ENCODE measurements around the gene ITPR2.
"Not testable (repeated sequence)": the region's sequence is repeated elsewhere in the genome, so short reads cannot be mapped to it uniquely, and the experiment has no call there.

The ITPR2 gene

DNA sequence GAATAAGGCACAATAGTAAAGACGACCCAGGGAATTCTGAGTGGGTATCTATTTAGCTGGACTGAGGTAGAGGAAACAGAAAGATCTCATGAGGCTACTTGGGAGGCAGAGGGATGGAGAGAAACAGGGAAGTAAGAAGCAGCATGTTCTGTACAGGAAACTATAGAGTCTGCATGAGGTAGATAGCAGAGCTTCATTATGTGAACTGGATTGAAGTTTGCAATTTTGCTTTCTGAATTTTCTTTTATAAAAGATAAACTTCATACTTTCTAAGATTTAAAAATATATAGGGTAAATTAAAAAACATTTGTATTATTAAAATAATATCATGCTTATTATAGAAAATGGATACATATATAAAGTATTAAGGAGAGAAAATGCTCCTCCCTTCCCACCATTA lies 399.3 kb downstream of the ITPR2 start:
- not testable (repeated sequence) for DNase-seq

DNA sequence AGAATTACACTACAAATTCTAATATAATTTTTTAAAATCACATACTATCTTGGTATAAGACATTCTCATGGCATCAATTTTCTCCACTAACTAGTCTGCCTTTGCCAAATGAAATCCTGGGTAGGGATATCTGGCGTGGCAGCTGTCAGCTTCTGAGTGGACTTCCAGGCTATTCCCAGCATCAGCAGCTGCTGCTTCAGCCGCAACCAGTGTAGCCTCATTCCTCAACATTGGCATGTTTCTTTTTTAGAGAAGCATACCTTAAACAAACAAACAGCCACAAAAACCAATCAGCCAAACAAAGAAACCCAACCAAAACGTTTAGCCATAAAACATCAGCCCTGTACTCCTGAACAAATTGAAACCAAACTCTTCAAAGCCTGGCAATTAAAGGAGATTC lies 401.8 kb downstream of the ITPR2 start:
- no peak for DNase-seq

DNA sequence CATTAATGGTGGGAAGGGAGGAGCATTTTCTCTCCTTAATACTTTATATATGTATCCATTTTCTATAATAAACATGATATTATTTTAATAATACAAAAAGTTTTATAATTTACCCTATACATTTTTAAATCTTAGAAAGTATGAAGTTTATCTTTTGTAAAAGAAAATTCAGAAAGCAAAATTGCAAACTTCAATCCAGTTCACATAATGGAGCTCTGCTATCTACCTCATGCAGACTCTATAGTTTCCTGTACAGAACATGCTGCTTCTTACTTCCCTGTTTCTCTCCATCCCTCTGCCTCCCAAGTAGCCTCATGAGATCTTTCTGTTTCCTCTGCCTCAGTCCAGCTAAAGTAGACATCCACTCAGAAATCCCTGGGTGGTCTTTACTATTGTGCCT lies 402.4 kb downstream of the ITPR2 start:
- DNase-seq, result not testable (repeated sequence)

DNA sequence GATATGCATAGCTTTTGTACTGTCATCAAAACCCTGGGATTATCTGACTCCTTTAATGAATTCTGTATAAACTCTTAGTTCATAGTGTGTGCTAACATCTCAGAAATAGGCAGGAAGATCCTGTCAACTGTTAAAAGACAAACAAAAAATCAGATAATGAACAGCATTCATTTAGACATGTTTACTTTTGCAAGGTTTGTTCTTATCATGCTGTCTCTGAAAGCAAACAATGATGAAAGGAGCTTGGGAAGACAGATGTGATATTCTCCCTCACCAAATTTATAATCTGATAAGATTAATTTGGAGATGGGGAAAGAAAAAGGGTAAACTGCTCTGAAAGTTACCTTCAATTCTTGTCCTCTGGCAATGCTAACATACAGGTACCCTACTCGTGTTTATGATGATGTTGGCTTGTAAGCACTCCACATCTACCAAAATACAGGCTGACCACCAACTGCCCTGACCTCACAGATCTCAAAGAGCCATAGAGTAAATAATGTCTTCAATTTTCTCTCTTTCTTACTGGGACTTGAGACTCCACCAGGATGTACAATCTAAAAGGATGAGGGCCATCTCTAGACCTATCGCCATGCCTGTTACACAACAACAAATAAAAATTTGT lies 403.8 kb downstream of the ITPR2 start:
- no peak for DNase-seq

DNA sequence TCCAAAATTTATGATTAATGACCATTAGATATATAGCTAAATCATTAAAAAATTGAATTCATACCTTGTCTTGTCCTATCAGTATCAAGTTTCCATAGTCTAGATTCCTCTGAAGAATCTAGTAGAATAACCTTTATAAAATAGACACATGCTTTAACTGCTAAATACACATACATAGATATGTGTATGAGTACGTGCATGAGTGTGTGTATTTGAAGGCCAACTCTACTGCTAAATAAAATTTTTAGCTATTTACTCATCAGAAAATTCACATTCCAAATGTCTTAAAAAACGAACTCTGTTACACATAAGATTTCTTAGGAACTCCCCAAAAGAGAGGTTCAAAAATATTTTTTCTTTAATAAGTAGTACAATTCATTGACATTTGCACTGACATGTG lies 404.6 kb downstream of the ITPR2 start:
- DNase-seq, result no peak

DNA sequence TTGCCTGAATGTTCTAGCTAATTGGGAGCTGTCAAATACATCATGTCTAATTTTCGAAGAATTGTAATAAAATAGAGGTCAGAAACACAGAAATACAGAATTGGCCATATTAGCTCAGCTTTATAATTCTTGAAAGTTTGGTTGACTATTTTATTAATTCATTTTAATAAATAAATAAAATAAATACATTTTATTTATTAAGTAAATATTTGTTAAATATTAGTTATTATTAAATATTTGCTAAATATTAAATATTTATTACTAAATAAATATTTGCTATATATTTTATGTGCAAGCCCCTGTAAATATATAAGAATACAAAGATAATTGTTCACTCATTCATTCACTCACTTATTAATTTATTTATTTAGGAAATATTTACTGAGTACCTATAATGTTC lies 406.3 kb downstream of the ITPR2 start:
- no peak for DNase-seq

DNA sequence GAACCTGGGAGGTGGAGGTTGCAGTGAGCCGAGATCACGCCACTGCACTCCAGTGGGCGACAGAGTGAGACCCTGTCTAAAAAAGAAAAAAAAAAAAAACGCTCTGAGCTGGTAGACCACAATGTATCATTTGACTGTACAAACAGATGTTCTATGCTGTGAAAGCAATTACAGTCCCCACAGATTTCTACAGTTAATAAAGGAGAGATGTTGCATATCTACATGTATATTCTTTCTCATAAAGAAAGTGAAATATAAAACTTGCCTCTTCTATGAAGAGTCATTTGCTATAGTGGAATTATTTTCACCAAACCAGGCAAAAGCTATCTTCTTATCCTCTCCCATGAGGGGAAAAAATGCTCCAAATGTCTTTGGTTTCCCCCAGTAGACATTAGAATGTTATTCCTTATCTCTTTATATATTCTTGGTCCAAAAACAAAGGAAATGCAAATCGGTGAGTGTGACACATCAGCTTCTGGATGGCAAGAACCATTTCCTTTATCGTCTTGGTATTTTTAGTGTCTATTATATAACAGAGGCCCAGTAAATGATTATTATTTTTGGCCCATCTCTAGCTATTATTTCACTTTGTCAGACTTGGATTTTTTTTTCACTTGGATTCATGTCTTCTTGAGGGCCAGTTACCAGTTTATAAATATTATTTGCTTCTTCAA lies 407.3 kb downstream of the ITPR2 start:
- DNase-seq, result no peak

DNA sequence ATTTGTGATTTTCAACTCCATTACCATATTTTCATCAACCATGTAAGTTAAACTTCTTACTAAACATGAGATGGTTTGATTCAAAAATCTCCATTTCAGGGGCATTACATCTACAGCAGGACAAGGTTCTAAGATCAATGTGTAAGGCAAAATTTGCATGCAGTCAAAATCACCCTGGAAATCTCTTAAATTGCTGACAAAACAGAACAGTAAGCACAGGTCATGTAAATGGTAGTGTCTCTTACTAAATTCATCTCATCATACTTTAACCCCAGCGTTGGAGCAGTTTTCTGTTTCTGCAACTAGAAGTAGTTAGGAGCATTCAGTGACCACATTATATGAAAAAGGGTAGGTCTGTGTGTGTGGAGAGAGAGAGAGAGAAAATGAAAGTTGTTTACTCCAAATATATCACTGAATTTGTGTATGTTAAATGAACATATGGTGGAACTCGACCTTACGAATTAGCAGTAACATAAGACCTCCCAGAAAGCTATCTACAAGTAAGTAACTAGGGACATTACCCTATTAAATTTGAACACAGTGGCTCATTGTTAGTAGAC lies 410.1 kb downstream of the ITPR2 start:
- DNase-seq, result no peak

DNA sequence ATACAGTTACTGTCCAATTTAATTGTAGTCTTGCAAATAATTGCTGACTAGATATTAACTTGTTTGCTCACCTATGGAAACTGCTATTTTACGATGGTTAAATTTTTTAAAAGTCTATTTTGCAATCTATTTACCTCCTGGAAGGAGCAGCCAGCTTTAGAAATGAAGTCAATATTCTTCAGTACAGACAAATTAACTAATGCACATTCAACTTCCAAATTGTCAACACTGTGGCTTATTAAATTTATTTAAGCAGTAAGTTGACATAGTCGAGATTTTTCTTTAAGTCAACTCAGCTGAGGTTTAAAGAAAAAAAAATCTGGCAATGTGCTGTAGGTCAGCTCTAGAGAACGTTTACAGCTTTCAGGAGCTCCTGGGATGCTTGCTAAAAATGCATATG lies 416.4 kb downstream of the ITPR2 start:
- DNase-seq, result no peak

DNA sequence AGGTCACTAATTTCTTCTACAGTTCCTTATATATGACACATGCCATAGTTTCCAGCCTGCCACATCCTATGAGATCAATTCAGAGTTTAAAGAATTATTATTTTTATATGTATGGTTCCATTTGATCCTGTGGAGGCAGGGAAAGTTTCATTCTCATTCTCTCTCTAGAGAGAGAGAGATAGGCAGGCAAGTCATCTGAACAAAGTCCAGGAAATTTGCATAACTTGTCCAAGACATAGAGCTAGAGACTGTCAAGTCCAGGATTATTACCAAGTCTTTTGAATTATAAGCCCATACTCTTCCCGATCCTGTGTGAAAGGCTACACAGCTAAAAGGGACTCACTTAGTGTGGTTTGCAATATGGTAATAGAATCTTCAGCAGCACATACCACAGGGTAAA lies 422.3 kb downstream of the ITPR2 start:
- no peak for DNase-seq

DNA sequence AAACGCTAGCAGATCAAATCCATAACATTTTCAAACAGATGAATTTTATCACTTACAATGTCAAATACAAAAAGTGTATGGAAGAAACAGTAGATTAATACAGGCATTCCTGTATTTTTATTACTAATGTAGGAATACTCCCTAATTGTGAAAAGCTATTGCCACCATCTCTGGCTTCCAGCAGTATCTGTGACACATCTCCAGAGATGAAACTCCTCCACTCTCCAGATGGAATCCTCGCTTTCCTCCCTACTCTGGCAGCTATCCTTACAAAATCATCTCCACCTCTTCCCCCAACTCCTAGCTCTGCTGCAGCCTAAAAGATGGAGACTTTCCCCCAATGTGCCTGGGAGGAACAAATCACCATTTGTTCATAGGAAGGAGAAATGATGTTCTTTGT lies 426.2 kb downstream of the ITPR2 start:
- DNase-seq, result no peak

DNA sequence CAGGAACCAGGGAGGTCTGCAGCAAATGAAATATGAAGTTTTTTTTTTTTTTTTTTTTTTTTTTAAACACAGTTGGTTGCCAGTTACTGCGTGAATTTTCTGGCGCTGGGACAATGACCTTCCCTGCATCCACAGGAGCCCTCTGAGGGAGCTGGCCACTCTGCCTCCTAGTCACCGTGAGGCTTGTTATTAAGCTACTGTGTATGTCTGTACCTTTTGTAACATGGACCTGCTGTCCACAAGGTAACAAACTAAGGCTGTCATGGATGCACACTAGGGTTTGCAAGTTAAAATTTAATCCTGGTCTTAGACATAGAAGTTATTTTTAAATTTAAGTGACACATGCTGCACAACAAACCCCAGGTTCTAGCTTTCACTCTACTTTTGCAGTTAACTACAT lies 426.6 kb downstream of the ITPR2 start:
- no peak for DNase-seq

DNA sequence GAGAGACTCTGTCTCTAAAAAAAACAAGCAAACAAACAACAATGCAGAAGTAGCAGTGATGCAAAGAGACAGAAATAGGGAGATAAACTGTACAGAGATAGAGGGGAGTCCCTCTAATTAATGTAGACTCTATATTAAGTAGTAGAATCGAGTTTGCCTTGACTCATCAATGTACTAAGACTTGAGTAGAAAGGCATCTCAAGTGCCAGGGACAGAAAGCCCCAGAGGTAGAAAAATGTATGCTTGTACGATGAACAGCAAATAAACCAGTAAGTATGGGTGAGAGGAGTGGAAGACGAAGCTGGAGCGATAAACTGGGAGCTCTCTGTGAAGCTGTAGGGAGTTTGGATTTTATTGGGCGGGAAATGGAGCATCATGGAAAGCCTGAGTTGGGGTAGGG lies 429.4 kb downstream of the ITPR2 start:
- no peak for DNase-seq

DNA sequence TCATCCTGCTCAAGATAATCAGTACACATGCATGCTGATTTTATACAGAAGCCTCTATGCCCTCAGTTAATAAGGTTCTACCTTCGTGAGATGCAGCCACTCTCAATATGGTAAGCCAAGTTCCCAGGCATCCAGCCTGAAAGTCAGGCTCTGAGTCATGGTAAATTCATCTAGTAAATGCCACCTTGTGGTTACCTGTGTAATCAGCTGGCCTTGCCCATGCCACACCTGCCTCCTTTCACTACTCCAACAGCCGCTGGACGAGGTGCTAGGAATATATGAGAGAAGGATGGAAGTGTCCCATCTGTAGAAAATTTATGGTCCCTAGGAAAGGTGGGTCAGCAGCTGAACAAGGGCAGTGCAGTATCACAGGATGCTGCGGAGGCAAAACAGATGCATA lies 430.3 kb downstream of the ITPR2 start:
- DNase-seq, result no peak

DNA sequence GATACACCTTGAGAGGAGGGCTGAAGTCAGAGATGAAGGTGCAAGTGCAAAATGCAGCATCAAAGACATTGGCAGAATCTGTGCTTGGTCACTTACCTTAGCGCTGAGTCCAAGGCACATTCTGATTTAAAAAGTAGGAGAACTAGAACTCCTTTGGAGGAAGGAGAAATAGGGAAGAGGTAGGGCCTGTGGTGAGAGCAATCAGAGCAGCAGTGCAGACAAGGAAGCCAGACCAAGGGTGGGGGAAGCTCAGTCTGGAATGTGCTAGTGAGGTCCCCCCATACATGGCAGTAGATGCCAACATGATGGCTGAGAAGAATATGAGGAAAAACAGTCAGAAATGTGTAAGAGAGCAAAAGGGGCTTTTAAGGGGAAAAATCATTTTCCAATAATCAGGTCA lies 431.1 kb downstream of the ITPR2 start:
- no peak for DNase-seq

DNA sequence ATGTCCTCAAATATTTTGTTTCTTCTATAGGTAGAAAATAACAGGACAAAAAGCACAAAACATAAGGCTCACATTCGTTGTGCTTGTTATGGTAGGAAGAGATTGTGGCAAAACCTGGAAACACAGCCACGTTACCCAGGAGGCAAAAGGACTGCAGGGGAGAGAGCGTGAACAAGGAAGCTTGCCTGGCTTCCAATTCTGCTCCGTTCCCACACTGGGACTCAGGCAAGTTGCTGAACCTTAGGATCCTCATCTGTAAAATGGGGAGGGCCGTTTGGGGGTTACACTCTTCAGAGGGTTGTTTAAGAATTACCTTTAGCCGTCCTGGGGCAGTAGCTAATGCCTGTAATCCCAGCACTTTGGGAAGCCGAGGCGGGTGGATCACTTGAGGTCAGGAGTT lies 432.4 kb downstream of the ITPR2 start:
- no peak for DNase-seq

DNA sequence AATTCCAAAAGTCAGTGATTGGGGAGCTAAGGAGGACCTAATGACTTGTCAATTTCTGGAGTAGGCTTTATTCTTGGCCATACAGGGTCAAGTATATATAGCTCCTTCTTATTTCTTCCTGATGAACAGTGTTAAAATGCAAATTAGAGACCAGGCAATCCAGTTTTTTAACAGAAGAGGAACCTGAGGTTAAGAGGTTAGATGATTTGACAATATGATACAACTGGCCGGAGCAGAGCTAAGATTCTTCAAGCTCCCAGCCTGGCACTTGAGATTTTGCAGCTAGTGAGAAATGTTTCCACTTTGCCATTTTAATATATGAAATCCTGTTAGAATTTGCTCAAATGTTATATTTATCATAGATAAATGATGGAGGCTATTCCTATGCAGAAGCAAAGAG lies 433.6 kb downstream of the ITPR2 start:
- no peak for DNase-seq

DNA sequence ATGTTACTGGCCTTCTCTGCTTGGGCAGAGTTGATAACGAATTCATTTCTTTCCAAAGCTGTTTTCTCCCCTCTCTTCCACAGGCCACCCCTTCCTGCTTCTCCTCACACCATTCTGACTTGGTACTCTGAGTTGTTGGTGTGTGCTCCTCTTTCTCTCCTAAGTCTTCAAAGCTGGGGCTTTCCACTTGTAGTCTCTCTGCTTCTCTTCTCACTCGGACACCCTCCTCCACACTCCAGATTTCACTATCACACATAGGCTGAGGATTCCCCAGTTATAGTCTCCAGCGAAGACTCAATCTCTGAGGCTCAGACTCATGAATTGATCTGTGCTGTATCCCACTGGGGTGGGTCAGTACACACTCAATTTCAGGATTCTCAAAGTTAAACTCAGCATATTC lies 436.6 kb downstream of the ITPR2 start:
- no peak for DNase-seq

DNA sequence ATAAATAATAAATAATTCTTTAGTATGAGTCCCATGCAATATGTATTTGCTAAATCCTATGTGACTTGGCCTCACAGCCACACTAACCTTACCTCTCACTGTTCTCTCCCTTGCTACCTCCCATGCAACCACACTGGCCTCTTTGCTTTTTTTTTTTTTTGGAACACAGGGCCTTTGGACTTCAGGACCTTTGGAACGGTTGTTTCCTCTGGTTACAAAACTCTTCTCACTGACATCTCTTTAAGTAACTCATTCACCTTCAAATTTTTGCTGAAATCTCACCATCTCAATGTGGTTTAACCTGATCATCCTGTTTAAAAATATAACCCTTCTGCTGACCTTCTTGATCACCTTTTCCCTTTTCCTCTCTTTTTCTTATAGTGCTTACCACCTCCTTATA lies 443.7 kb downstream of the ITPR2 start:
- no peak for DNase-seq

DNA sequence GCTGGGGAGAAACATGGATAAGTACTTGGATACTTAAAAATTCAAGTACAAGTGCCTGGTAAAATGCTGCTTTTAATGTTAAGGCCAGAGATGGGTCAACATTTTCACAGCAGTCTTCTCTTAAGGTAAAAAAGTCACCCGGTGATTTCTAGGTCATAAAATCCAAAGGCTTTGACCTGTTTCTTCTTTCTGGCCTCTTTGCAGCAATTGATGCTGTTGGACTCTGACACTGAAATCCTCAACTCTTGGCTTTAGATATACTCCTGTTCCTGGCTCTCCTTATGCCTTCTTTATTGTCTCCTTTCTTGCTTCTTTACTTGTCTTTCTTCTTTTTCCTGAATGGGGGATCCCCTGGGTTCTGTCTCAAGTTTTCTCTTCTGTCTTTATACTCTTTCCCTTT lies 448.5 kb downstream of the ITPR2 start:
- no peak for DNase-seq

DNA sequence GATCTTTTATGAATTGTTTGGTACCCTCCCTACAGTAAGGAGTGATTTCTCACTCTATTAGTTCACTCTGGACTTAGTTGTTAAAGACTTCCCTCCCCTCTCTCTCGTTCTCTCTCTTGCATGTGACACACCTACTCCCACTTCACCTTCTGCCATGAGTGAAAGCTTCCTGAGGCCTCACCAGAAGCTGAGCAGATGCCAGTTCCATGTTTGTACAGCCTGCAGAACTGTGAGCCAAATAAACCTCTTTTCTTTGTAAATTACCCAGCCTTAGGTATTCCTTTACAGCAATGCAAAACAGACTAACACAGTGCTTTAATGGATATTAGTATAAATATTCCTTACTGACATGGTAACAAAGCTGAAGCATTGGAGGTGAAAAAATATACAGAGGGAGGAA lies 450.0 kb downstream of the ITPR2 start:
- DNase-seq, result no peak

DNA sequence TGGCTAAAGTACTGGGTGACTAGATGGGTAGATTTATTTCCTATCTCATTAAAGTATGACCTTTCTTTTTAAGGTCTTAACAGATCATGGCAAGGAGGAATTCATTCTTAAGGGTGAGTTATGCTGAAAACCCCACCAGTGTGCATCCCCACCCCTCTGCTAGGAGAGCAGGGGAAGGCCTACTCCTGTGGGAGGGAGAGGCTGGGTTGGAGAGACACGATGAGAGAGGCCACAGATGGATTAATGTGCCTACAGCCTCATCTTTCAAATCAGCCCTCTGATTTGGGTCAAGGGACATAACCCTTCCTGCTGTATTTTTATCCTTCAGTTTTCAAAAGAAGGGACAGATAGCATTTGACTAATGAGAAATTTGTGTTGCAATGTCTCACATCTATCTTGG lies 452.1 kb downstream of the ITPR2 start:
- DNase-seq, result no peak

DNA sequence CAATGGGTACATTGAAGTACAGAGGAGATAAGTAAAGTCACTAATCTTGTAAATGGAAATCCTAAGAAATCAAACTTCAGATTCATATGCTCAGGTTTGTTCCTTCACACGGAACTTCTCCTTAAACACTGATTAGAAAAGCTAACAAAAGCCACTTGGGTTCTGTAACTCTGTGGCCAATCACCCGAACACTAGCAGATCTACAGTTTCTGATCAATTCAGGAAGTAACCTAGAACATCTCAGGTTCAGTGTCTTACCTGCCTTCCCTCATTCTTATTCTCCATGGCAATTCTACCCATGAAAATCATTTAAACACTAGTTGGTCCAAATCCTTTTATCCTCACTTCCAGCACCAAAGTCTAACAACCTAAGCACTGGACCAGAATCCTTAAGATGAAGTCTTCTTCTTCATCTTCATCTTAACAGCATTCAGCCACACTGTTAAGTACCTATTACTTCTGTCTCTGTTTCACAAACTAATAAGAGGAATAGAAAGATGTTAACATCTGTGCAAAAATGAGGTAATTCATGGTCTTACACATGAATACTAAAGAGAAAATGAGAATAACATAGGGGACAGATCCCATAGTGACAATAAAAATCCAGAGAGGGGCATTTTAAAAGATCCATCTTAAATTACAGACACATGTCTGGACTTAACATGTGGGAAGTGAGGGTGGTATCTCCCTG lies 453.1 kb downstream of the ITPR2 start:
- DNase-seq, result no peak

DNA sequence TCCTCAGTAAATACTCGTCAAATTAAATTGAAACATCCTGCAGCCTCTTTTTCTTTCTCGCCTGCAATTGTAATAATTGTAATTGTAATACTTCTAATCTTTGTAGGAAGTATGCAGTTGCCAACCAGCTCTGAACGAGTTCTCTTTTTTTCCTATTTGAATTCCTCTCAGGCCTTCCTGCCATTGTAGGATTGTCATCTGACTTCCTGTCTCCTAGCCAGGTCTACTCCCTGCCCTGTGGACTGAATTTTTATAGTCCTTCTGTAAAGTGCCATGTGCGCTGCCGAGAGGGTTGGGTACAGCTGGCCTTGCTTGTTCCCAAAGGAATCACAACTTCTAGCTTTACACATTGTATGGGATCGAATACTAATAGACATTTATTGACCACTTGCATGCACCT lies 454.3 kb downstream of the ITPR2 start:
- no peak for DNase-seq
